GM12872 (cell line): ENCODE data around the gene DEPDC5.

Experiments
- TF ChIP-seq, protein P1 (sequence below): IDR thresholded peaks from 3 replicates; pipeline ENCODE4 v1.5.1; 2011; ENCODE audit warnings: low read depth, mild to moderate bottlenecking, low read length, moderate library complexity; ENCODE audit not compliant: insufficient read depth

DEPDC5 gene

DNA sequence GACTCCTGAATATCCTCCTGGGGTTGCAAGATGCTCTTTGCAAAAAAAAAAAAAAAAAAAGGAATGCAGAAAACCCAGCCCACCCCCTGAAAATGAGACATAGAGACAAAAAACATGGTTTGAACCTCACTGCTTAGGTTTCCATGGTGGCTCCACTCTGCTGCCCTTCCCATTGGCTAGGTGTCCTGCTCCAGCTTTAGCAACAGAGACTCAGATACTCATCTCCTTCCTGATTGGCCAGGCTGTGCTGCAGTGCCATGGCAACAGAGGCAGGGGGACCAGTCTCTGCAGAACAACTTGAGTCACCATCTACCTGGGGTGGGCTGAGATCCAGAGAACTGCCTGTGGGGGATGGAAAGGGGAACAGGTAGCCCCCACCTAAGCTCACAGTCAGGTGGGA, 173.2 kb downstream of the DEPDC5 start:
- TF ChIP-seq, protein P1, sequence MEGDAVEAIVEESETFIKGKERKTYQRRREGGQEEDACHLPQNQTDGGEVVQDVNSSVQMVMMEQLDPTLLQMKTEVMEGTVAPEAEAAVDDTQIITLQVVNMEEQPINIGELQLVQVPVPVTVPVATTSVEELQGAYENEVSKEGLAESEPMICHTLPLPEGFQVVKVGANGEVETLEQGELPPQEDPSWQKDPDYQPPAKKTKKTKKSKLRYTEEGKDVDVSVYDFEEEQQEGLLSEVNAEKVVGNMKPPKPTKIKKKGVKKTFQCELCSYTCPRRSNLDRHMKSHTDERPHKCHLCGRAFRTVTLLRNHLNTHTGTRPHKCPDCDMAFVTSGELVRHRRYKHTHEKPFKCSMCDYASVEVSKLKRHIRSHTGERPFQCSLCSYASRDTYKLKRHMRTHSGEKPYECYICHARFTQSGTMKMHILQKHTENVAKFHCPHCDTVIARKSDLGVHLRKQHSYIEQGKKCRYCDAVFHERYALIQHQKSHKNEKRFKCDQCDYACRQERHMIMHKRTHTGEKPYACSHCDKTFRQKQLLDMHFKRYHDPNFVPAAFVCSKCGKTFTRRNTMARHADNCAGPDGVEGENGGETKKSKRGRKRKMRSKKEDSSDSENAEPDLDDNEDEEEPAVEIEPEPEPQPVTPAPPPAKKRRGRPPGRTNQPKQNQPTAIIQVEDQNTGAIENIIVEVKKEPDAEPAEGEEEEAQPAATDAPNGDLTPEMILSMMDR: no peak

DNA sequence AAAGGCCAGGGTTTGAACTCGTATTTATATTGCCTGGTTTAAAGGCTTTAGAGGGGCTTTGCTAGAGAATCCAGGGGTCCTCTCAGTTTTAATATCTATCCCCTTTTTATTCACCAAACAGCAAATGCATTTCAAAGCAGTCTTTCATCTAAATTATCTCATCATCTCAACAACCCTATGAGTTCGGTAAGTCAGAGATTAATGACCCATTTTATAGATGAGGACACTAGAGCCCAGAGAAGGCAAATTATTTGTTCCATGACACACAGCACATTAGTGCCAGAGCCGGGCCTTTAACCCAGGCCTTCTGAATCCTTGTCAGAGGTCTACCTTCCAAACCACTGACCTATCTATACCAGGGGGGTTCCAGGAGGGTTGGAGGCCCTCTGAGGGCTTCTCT, 173.7 kb downstream of the DEPDC5 start:
- TF ChIP-seq, protein P1: no peak

DNA sequence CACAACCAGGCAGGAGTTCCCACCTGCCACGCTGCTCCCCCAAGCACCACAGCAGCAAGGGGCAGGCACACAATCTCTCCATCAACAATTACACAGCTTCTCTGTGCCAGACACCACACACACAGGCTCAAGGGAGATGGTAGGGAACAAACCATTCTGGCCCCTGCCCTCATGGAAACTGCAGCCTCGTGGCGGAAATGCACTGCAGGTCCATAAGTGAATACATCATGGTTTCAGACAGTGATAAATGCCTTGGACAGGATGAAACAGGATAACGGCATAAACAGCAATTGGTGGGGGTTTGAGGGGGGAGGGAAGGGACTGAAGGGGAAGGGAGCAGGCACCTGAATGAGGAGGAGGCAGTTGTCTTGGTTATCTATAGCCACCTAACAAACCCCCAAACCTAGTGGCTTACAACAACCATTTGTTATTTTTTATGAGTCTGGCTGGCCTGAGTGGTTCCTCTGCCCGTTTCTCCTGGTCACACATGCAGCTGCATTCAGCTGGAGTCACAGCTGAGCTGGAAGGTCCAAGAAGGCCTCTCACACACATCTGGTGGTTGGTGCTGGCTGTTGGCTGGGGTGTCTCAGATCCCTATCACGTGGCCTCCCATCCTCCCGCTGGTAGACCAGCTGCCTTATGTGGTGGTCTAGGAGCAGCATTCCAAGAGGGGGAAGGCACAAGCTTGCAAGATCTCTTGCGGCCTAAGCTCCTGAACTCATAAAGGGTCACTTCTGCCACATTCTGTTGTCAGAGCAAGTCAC, 175.5 kb downstream of the DEPDC5 start:
- TF ChIP-seq, protein P1: no peak

DNA sequence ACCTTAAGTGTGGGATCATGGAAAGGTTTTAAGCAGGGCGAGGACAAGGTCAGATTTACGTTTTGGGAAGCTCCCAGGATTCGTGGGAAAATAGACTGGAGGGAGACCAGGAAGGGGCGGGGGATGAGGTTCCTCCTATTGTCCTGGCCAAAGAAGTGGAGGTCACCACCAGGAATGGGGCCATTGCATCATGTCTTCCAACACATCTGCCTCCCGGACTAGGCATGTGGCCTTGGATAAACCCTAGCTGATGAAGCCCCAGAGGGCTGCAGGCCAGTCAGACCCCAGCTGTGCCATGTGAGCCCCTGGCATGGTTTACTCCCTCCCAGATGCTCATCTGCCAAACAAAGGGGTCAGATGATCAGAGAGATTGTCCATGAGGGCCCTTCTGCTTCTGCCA, 179.0 kb downstream of the DEPDC5 start:
- TF ChIP-seq, protein P1: no peak

DNA sequence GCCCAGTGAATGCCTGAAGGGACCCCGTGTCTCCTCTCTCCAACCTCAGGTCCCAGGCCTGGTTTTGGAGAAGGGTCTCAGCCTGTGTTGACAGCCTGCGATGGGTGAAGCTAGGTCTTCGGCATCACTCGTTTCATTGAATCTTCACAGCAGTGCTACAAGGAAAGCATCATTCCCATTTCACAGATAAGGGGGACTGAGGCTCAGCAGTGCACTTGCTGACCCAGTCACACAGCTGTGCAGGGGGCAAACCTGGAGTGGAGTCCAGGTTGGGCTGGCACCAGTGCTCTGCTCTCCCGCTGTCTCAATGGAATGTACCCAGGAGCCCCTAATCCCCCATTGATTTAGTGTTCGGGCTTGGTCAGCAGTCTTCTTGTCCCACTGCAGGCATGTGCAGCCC, 179.6 kb downstream of the DEPDC5 start:
- TF ChIP-seq, protein P1: no peak

DNA sequence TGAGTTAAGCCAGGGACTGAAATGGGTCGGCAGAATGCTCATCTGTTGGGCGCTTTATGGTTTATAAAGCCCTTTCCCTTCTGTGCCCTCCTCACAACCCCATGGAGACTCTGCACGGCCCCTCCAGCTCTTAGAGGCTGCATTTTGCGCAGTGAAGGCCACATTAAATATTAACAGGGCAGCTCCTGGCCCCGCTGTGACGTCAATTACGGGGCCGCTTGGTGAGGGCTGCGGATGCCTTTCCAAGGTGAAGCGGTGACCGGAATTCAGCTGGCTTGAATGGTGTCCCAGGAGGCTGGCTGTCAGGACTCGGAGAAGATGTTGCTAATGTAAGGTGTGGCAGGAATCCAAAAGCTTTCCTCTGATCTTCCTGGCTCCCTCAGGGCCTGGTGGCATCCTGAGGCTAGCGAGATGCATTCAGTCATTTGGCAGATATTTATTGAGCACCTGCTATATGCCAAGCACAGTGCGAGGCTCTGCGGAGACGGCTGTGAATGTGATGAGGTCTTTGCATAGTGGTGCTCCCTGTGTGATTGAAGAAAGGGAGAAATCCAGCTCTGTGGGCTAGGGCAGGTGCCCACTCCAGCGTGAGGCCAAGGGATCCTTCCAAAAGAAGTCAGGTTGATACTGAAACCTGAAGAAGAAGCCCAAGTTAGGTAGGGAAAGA, 180.1 kb downstream of the DEPDC5 start:
- TF ChIP-seq, protein P1: no peak

DNA sequence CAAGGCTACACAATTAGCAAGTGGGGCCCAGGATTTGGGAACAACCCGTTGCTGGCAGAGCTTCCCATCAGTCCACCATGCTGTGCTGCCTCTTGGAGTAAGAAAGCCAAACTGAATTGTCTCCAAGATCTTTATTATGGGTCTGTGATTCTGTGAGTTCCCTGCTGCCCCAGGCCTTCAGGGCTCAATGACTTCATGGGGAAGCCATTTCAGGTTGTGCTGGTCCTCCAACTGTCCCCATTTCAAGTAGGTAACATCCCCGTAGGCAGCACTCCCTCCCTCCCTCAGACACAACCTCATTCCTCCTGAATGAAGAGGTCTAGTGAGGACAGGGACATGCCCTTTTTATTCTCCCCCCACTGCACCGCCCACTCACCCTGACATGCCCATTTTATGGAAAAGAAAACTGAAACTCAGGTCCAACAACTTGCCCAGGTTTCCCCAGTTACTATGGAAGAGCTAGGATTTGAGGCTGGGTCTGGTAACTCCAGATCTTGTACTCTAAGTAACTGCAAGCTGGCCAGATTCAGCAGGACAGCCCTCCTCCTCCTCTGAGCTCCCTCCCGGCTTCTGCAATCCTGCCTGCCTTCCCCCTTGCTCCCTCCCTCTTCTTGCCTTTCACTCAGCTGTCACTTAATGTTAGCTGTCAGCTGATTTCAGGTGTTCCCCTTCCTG, 182.3 kb downstream of the DEPDC5 start:
- TF ChIP-seq, protein P1: no peak
